ENCODE results near the gene NBEAL2. TPM values are rescaled to one million over a fixed set of nuclear protein-coding genes. Genes with fewer than 3 reads are reported as not detected.

The NBEAL2 gene
- total and polyA plus RNA-seq, 10 of the 15 experiments (the other 5 are each of a cell fraction or from before 2014, with no cell fraction given), result 0.07 to 127 (median 29.4) TPM

DNA sequence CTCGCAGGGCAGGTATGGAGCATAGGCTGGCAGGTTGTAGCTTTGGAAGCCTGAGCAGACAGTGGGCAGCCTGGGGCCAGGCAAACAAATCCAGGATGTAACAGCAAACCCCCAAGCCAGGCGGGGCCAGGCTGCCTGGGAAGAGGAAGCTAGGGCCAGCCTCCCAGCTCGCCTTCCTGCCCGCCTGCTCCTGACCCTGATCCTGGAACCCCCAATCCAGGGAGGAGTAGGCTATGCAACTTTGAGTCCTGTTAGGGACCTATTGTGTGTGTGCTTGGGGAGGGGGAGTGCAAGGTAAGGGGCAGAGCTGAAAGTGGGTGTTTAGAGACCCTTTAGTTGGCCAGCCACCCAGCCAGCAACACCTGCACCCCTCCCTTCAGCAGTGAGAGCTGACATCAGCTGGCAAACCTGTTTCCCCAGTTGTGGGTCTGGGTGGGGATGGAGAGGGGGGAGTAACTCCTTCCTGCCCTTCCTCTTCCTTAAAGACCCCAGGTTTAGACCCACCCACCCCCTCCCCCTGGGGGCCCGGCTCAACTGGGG is 2.5 kb downstream of the NBEAL2 start:
- H3K4me2 ChIP-seq (ENCODE audit: control insufficient read depth, insufficient read depth), result peak overlapping the region; percentile 68
- WGBS (ENCODE audit: insufficient coverage, insufficient replicate concordance, low lambda C conversion rate, missing lambda C conversion rate), result 97% methylated on average over 4 of the region's 5 CpGs
- H3K79me2 ChIP-seq (ENCODE audit: control insufficient read depth, insufficient read depth, low read length), result peaks cover 58% of the 10 kb centered on the region
- in situ Hi-C loops (cut with MboI), result no loop called here
- no peak for FAIRE-seq
- peak overlapping the region; percentile 57 for H3K4me3 ChIP-seq
- H3K27ac ChIP-seq (ENCODE audit: control insufficient read depth, insufficient read depth), result no peak overlapping the region
- H3K4me1 ChIP-seq (ENCODE audit: control insufficient read depth, insufficient read depth, low read length), result peaks cover 37% of the 10 kb centered on the region
- no peak for ATAC-seq
- peak overlapping the region; percentile 10; the same call in 1 of the 2 replicates for H3K9ac ChIP-seq (ENCODE audit: control insufficient read depth, insufficient read depth, low read length)
- ChIA-PET CTCF (interaction anchor here (1.0 to 2.3 kb wide), 11 partner anchors 9 to 132 kb away, joined by 3 to 9 read pairs (median 4); no protein-coding TSS in a partner anchor), SMC1A (ENCODE audit: uncharacterized antibody, unreplicated experiment) (interaction anchor here (0.6 to 9.6 kb wide), 11 partner anchors 8 to 149 kb away, joined by 3 to 126 read pairs (median 3); no protein-coding TSS in a partner anchor), POLR2A (interaction anchor here (0.7 to 1.8 kb wide), 5 partner anchors 23 to 68 kb away, joined by 3 to 6 read pairs (median 4); no protein-coding TSS in a partner anchor), RAD21 (ENCODE audit: unreplicated experiment) (interaction anchor here (0.8 to 3.9 kb wide), 7 partner anchors 16 to 58 kb away, joined by 3 to 28 read pairs (median 5); no protein-coding TSS in a partner anchor)
- DNase-seq (ENCODE audit: low read depth, low spot score), result no peak
- no peaks in the 10 kb centered on the region for H4K20me1 ChIP-seq (ENCODE audit: control insufficient read depth, insufficient read depth)
- H3K36me3 ChIP-seq (ENCODE audit: control insufficient read depth in 2 of 2, insufficient read depth in 2 of 2, low read length in 1 of 2), result no peaks in the 10 kb centered on the region
- 0 out of 2 replicates have a peak, but pooled peaks have one; percentile 2 for TF ChIP-seq POLR2A (IDR thresholded peaks at IDR 0.05; ENCODE audit: low read depth, low read length)
- TF ChIP-seq, protein P1, sequence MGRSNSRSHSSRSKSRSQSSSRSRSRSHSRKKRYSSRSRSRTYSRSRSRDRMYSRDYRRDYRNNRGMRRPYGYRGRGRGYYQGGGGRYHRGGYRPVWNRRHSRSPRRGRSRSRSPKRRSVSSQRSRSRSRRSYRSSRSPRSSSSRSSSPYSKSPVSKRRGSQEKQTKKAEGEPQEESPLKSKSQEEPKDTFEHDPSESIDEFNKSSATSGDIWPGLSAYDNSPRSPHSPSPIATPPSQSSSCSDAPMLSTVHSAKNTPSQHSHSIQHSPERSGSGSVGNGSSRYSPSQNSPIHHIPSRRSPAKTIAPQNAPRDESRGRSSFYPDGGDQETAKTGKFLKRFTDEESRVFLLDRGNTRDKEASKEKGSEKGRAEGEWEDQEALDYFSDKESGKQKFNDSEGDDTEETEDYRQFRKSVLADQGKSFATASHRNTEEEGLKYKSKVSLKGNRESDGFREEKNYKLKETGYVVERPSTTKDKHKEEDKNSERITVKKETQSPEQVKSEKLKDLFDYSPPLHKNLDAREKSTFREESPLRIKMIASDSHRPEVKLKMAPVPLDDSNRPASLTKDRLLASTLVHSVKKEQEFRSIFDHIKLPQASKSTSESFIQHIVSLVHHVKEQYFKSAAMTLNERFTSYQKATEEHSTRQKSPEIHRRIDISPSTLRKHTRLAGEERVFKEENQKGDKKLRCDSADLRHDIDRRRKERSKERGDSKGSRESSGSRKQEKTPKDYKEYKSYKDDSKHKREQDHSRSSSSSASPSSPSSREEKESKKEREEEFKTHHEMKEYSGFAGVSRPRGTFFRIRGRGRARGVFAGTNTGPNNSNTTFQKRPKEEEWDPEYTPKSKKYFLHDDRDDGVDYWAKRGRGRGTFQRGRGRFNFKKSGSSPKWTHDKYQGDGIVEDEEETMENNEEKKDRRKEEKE (IDR thresholded peaks at IDR 0.05), result no peak
- TF ChIP-seq TCF7 (IDR thresholded peaks at IDR 0.05; ENCODE audit: borderline replicate concordance), result no peak
- intact Hi-C loops (cut with micrococcal nuclease; ENCODE audit: unreplicated experiment), result no loop called here
- BruUV-seq (replicated peaks), result no TSS peak
- H3K27me3 ChIP-seq (replicated peaks in 1 of 2; ENCODE audit: control insufficient read depth in 2 of 2, insufficient read depth in 2 of 2, low read length in 1 of 2), result no peaks in the 10 kb centered on the region
- no peak overlapping the region for H2AFZ ChIP-seq (ENCODE audit: control insufficient read depth, low read depth, low read length)
- H3K9me3 ChIP-seq (replicated peaks; ENCODE audit: control insufficient read depth, insufficient read depth, low read length), result no peaks in the 10 kb centered on the region

Measured in GM12878 (cell line).